ENCODE data around the gene TNF.
"Not testable (repeated sequence)": the region's sequence is repeated elsewhere in the genome, so short reads cannot be mapped to it uniquely, and the experiment has no call there.

TNF gene

GRCh38 chr6:31588871-31589650 lies 13.7 kb downstream of the TNF start:
- no peak for DNase-seq (ENCODE audit: low read depth)

- DNase-seq (ENCODE audit: low read depth), result not testable (repeated sequence)
These were observed 15.3 kb downstream of the TNF start for GRCh38 chr6:31590691-31591090.

DNA sequence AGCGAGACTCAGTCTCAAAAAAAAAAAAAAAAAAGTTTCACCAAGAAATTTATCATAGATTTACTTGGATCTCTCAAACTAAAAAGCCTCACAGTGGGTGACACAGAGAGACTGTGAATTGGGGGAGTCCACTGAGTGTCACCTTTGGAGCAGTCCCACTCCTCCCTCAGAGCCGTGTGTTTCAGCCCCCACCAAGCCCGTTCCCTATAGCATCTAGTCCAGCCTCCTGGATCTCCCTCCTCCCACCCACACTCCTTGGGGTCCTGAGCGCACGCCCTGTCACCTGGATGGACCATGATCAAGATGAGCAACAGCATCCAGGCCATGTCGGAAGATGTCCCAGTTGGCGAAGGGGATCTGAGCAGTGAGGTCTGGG lies 17.0 kb downstream of the TNF start:
- DNase-seq (ENCODE audit: low read depth), result no peak

GRCh38 chr6:31597006-31597405 lies 21.6 kb downstream of the TNF start:
- DNase-seq (ENCODE audit: low read depth), result peak; percentile 28

DNA sequence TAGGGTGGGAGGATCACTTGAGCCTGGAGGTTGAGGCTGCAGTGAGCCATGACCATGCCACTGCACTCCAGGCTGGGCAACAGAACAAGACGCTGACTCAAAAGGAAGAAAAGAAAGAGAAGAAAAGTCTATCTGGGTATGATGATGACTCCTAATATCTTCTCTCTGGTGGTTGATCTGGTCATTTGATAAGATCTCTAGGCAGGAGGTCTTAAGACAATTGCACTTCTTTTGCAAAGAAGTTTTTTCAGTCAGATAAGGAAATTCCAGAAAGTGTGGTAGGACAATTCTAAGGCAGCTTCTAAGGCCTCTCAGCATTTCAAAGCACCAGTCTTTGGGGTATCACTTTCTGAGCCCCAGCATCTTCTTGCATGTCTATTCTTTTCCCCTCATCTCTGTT lies 32.0 kb downstream of the TNF start:
- DNase-seq (ENCODE audit: low read depth), result no peak

DNA sequence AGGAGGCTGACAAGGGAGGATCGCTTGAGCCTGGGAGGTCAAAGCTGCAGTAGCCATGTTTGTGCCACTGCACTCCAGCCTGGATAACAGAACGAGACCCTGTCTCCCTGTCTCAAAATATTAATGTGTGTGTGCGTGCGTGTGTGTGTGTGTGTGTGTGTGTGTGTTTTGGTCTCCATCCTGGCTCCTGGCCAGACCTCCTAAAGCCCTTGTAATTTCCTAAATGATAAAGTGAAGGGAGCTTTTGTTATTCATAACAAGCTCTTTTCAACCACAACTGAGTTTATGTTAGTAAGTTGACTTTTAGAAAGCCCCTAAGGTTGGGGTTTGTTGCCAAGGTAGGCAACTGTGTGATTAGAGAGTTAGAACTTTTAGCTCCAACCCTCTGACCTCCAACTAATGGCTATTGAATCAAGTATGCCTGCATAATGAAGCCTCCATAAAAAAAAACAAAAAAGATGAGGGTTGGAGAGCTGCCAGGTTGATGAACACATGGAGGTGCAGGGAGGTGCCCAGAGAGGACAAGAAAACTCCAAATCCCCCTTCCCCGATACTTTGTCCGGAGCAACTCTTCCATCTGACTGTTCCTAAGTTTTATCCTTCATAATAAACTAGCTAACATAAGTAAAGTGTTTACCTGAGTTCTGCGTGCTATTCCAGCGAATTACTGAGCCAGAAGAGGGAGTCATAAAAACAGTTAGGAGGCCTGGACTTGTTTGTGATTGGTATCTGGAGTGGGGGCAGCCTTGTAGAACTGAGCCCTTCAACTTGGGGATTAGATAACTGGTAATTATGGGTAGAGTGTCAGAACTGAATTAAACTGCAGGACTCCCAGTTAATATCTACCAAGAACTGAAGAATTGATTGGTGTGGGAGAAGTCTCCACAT lies 34.4 kb downstream of the TNF start:
- DNase-seq (ENCODE audit: low read depth), result no peak

DNA sequence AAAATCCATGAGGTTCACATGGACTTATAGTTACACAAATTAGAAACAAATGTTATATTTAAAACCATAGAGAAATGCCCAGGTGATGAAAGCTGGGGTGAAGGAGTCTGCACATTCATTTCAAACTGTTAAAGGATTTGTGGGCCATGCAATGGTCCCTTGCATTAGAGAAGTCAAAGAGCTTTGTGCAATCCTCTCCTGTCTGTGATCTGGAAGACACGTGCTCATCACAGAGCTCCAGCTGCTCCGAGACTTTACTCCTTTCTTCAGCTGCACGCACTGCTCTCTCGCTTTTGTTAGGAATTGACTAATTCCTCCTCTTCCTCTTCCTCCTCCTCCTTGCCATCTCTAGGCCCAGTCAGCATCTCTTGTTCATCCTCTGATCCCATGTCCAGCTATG lies 35.6 kb downstream of the TNF start:
- DNase-seq (ENCODE audit: low read depth), result no peak

DNA sequence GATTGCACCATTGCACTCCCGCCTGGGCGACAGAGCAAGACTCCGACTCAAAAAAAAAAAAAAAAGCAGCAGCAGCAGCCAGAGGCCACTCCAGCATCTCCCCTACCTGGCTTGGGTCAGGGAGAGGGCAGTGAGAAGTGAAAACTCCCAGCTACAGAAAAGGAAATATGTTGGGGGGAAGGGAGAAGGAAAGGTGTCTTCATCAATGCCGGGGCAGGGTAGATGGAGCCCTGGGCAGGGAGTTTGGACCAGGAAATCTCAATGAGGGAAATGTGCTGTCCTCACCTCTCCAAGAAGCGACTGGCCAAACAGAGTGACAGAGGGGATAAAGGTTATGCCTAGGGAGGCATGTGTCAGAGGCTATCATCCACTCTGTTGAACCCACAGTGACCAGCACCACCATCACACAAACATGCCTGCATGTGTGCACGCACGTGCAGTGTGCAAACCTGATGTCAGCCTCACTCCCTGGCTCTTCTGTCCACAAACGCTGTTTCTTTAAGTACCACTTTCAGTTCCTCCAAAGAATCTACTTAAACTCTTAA lies 38.8 kb downstream of the TNF start:
- DNase-seq (ENCODE audit: low read depth), result no peak

DNA sequence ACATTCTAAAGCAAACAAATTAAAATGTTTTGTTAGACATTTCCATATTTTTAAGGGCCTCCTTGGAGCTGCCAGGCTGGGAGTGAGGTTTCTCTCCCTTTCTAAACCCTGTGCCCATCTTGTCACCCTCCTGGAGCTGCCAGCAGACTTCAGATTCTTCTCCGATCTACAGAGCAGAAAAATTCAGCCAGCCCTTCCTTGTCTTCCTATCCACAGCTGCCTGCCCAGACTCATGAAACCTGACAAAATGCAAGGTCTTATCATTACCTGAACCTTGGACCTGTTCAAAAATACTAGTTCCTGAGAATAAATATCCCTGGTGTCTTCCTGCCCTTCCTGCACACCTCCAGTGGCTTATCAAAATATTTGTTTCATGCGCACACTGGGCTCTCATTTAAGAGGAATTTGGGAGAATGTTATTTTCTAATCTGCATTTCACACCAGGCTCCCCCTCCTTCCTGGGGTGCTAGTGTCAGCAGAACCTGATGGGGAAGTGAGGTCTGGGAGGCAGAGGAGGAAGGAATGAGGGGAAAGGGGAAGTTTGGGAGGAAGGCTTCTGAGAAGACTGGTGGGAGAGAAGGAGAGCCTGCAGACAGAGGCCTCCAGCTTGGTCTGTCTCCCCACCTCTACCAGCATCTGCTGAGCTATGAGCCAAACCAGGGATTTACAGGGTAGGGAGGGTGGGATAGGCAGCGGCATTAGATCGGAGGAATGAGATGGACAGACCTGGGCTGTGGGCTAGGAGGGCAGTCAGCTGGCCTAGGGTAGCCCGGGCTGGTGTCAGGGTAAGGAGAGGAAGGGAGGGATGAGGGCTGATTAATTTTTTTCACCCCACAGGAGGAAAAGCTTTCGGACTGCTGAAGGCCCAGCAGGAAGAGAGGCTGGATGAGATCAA lies 39.6 kb downstream of the TNF start, which contains the start of gene AIF1:
Gene AIF1, plus strand, starts transcription at position 551 of the 895 bp plus-strand sequence. Its CDS starts 96 bp downstream, at position 647.
- no peak for DNase-seq (ENCODE audit: low read depth)

DNA sequence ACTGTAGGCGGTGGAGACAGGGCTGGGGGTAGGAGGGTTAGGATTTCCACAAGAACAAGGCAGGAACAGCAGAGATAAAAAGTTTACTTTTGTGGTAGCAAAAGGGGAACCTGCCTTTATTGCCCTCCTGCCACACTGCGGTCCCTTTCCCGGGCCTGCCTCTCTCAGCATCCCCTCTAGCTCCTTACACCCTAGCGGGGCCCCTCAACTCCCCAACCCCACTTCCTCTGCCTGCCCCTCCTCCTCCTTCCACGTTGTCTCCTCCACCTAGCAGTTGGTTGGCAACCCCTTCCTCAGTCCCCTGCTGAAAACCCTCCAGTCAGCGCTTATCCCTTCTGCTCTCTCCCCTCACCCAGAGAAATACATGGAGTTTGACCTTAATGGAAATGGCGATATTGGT lies 40.4 kb downstream of the TNF start:
- no peak for DNase-seq (ENCODE audit: low read depth)

DNA sequence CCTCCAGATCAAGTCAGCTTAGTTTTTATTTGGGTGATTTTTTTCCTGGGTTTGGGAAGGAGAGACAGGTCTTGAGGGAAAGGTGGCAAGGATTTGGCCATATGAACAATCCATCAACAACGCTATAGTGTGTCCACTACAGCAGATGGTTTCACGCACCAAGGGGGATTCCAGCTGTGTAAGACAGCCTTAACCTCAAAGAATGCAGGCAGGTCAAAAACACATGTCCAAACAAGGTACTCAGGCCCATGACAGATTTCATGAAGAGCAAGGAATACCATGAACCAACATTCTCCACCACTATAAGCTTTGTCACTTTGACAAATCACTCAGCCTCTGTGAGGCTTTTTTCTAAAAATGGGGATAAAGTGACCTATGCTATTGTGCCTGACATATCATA lies 41.6 kb downstream of the TNF start:
- no peak for DNase-seq (ENCODE audit: low read depth)

- peak; percentile 96 for DNase-seq (ENCODE audit: low read depth)
These were observed 44.6 kb downstream of the TNF start for GRCh38 chr6:31619805-31620585.

DNA sequence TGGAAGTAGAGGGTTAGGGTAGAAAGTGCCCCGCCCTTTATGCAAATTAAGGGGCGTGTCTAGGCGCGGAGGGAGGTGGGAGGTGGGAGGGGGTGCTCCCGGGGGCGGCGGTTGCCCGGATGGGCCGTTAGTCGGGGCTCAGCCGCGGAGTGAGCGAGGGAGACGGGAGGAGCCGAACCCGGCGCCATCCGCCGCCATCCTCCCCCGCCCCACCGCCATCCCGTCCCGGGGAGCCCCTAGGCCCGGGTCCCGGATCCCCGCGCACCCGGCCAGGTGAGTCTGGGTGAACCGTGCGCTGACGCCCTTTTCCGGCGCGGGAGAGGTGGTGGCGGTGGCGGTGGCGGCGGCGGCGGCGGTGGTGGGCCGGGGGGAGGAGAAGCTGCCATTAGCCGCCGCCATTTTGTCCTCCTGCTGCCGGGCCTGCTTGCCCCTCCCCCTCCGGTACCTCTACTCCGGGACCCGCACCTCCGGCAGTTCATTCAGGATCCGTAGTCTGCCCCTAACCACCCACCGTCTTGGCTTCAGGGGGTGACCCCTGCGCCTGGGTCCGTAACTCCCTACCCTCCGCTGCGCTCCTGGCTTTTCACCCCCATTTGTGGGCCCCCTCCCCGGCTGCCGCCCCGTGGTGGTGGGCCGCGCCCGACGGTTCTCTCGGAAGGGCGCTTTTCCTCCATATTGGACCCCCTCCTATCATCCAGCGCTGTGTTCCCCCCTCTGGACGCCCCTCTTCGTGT lies 45.4 kb downstream of the TNF start, which contains the start of gene PRRC2A:
Gene PRRC2A, plus strand, starts transcription at position 130 of the 734 bp plus-strand sequence. CDS start 2,075 bp downstream, outside the sequence.
- no peak for DNase-seq (ENCODE audit: low read depth)

- no peak for DNase-seq (ENCODE audit: low read depth)
These were observed 46.1 kb downstream of the TNF start for GRCh38 chr6:31621320-31621939.

- no peak for DNase-seq (ENCODE audit: low read depth)
These were observed 46.6 kb downstream of the TNF start for GRCh38 chr6:31621991-31622390.

GRCh38 chr6:31622684-31623091 lies 47.3 kb downstream of the TNF start:
- no peak for DNase-seq (ENCODE audit: low read depth)

GRCh38 chr6:31624070-31624469 lies 48.7 kb downstream of the TNF start:
- no peak for DNase-seq (ENCODE audit: low read depth)

- no peak for DNase-seq (ENCODE audit: low read depth)
These were observed 51.6 kb downstream of the TNF start for GRCh38 chr6:31626952-31627351.

GRCh38 chr6:31627690-31628287 lies 52.4 kb downstream of the TNF start:
- no peak for DNase-seq (ENCODE audit: low read depth)
